ENCODE results near the gene PTF1A.

DNA sequence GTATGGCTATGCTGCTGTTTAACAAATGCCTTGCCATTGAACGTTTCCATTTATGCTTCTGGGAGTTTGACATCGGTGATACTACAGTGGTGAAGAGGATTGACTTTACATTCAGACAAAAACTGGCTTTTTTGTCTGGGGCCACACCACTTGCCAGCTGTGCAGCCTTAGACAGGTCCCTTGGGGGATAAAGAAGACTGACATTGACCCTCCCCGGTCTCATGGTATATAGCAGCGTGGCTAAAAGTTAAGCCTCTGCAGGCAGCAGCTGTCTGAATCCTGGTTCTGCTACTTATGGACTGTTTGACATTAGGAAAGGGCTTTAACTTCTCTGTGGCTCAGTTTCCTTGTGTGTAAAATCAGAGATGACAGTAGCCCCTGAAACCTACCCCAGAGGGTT is 42.0 kb upstream of the PTF1A start:
- TF ChIP-seq, protein P1, sequence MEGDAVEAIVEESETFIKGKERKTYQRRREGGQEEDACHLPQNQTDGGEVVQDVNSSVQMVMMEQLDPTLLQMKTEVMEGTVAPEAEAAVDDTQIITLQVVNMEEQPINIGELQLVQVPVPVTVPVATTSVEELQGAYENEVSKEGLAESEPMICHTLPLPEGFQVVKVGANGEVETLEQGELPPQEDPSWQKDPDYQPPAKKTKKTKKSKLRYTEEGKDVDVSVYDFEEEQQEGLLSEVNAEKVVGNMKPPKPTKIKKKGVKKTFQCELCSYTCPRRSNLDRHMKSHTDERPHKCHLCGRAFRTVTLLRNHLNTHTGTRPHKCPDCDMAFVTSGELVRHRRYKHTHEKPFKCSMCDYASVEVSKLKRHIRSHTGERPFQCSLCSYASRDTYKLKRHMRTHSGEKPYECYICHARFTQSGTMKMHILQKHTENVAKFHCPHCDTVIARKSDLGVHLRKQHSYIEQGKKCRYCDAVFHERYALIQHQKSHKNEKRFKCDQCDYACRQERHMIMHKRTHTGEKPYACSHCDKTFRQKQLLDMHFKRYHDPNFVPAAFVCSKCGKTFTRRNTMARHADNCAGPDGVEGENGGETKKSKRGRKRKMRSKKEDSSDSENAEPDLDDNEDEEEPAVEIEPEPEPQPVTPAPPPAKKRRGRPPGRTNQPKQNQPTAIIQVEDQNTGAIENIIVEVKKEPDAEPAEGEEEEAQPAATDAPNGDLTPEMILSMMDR (IDR thresholded peaks at IDR 0.05), result no peak
- TF ChIP-seq POLR2A (IDR thresholded peaks at IDR 0.05), result no peak
- no peak for TF ChIP-seq EP300 (IDR thresholded peaks at IDR 0.05)
- TF ChIP-seq POLR2AphosphoS5 (IDR thresholded peaks at IDR 0.05), result no peak
